ENCODE measurements around the gene DLGAP1.
"Not testable (repeated sequence)": the region's sequence is repeated elsewhere in the genome, so short reads cannot be mapped to it uniquely, and the experiment has no call there.

The DLGAP1 gene

DNA sequence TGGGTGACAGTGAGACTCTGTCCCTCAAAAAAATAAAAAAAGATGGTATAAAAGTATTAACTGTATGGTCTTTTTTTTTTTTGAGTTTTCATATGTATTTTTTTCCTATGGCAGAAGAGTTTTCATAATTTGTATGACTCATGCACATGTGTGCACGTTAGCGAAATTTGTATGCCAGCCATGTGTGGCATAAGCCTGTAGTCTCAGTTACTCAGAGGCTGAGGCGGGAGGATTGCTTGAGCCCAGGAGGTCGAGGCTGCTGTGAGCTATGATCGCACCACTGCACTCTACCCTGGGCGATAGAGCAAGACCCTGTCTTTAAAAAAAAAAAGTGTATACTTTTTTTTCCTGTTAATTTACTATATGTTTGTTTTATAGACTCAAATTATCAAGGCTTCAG, 844.3 kb downstream of the DLGAP1 start:
- DNase-seq, result no peak

DNA sequence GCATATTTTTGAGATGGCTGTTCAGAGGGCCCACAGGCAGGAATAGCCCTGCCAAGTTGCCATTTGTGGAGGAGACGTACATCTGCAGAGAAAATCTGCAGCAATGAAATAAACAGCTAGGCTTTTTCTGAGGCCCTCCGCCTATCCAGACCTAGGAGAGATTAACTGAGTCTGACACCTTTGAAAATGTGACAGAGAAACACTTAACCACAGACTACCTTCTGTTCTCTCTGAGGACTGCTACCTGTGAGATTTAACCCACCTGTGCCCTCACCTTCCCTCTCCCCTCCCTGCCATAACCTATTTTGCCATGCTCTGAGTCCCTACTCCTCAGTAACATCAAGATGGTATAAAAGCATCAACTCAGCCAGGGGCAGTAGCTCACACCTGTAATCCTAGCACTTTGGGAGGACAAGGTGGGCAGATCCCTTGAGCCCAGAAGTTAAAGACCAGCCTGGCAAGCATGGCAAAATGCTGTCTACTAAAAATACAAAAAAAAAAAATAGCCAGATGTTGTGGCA, 844.9 kb downstream of the DLGAP1 start:
- DNase-seq, result no peak

DNA sequence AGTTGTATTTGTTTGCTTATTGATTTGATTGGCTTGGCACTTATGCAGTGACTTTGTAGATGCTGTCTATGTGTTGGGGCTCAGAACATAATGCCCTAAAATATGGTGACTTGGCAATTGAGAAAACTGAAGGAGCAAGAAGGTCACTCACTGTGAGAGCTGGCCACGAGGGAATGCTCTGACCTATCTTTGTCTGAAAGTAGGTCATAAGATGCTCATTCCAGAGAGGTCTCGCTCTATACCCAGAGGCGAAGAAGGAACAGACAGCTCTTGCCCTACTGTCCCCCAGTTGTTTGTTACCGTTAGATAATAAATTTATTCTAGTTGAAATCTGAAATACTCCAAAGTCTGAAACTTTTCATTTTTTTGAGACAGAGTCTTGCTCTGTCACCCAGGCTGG, 846.6 kb downstream of the DLGAP1 start:
- no peak for DNase-seq

DNA sequence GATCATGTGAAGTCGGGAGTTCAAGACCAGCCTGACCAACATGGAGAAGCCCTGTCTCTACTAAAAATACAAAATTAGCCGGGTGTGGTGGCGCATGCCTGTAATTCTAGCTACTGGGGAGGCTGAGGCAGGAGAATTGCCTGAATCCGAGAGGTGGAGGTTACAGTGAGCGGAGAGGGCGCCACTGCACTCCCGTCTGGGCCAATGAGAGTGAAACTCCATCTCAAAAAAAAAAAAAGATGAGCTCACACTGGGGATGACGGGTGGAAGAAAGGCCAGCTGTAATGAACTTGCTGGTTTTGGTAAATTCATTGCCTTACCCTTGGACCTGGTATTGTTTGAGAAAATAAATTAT, 847.0 kb downstream of the DLGAP1 start:
- not testable (repeated sequence) for DNase-seq

DNA sequence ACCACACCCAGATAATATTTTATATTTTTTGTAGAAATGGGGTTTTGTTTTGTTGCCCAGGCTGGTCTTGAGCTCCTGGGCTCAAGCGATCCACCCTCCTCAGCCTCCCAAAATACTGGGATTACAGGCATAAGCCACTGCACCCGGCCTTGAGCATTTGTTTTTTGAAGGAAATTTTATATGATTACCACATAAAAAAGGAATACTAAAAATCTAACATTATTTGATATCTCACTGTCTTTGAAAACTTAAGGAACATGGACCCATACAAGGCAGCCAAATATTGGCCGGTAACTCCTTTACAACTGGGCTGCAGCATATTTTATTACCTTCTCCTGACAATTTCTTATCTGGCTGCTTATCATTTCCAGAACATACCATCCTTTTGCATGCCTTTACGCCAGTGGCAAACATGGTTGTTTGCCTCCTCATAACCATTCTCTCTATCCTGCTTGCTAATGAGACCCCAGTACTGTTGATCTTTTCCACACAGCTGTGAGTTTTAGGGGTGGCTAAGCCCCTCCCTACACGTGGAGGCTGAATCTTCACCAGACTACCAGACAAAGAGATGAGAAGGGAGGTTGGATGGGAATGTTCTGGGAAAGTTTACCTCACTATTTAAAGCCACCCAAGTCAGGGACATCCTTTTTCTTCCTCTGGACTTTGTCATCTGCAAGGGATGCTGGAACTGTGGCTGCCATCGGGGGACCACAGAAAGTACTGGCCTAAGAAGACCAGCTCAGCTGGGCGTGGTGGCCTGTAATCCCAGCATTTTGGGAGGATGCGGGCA, 847.6 kb downstream of the DLGAP1 start:
- DNase-seq, result no peak

DNA sequence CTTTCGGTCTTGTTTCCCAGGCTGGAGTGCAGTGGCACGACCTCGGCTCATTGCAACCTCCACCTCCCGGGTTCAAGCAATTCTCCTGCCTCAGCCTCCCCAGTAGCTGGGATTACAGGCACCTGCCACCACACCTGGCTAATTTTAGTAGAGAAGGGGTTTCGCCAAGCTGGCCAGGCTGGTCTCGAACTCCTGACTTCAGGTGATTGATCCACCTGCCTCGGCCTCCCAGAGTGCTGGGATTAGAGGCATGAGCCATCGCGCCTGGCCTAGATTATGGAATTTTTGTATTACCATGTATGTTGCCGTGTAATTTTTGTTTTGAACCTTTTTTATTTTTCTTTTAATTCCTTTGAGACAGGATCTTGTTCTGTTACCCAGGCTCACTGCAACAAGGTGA, 848.2 kb downstream of the DLGAP1 start:
- DNase-seq, result not testable (repeated sequence)

DNA sequence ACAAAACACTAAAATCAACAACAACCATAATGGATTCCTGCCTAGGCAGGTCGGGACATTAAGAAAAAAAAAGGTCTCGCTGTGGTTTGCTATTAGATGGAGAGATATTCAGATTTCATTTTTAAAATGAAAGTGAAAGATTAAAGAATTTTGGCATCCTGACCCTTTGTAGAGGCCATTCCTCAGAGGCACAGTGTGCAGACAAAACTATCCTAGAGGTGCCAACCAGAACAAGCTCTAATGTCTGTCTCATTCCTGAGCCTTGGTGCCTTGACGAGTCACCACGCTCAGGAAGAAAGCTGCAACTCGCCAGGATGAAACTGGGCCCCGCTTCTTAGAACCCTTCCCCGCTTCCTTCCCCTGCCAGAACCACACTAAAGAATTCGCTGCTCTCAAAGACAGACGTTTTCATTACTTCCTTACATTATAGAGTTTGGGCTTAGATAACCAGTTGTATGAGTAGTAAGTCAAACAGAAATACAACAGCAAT, 849.1 kb downstream of the DLGAP1 start:
- peak; percentile 40 for DNase-seq

DNA sequence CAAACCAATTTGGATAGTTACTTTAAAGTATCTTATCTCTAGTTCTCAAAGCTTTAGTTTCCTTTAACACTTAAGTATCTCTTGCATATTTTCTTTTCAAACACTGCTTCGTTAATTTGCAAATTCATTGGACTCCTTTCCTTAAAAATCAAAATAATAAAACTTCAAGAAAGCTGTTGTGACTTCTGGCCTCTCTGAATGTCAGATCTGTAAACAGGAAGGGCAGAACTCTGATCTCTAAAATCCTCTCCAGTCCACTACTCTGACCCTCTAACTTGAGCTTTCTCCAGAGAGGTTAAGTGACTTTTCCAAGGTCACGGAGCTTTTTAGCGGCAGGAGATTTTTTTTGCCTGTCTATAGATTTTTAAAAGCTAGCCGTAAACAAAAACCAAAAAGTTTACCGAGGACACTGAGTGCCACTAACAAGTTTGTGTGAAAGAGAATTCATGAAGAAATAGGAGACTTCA, 849.6 kb downstream of the DLGAP1 start:
- DNase-seq, result no peak

DNA sequence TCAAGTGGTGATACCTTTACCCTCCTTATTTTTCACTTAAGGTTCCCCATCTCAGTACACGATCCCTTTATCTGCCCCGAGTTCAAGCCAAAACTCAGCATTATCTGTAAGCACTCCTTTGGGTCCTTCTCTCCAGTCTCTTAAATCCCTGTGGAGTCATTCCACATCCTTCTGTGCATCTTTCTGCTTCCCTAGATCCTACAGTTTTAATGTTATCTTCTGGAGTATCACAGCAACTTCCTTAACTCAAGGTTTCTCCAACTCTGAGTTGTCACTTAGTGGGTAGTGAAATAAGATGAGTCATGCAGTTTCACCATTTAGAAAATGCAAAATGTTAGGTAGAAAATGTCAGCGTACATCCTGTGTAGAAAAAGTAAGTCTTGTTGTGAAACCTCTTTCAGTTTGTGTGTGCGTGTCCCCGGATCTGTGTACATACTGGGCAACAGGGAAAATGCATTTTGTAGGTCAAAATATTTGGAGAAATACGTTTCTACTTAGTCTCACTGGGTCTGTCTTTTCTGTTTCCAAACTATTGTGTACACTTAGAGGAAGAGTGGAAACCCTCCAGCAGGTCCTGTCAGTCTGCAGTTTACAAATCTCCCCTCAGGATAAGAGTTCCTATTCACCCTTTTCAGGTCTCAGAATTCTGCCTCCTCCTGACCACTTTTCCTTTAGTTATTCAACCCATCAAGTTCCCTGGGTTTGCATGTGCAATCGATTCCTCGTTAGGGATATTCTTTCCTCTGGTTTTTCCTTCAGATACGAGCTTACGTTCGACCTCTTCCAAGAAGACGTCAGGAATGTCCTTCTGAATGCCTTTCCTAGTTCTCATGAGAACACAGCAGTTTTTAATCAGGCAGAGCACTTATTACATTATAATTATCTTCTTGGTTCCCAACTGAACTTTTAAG, 850.4 kb downstream of the DLGAP1 start:
- peak; percentile 50 for DNase-seq

DNA sequence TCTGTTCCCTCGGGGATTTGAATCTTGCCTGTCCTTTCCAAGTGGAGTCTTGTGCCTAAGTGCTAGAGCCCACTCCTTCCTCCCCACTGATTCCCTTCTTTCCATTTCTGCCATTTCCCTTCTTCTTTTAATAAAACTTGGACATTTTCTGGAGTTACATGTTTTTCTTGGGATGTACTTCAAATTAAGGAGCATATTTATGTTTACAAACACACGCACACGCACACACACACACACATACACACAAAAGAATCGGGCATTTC, 850.9 kb downstream of the DLGAP1 start:
- DNase-seq, result no peak

DNA sequence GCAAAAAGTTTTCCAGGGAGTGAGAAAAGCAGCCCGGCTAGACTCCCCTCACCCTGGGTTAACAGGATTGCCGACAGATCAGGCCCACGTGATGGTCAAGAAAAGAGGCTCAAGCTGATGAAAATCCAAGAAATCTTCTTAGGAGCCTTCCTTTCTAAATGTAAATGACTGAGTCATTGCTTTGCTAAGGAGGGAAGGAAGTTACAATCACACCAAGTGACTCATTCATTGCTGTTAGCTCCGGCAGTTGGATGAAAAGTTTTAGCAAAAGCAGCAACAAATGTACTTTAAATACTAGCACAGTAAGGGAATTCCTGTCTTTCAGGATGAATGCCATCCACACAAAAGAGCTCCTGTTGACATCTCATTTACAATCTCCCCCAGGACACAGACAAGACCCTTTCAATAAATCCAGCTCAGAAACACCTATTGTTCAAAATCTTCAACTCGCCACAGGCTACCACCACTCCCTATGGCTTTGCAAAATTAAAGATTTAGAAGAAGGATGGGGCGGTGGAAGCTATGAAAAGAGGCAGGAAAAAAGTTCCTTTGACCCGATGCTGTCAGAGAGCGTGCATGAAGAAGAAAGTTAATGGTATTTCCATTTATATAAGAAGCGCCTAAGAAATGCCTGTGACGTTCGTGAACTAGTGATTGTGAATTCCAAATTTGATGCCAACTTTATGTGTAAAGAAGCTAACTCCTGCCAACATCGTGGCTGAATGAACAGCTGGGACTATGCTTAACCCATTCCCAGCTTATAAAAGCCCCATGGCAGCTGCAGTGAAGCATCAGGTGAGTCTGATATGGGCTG, 851.5 kb downstream of the DLGAP1 start:
- DNase-seq, result no peak

DNA sequence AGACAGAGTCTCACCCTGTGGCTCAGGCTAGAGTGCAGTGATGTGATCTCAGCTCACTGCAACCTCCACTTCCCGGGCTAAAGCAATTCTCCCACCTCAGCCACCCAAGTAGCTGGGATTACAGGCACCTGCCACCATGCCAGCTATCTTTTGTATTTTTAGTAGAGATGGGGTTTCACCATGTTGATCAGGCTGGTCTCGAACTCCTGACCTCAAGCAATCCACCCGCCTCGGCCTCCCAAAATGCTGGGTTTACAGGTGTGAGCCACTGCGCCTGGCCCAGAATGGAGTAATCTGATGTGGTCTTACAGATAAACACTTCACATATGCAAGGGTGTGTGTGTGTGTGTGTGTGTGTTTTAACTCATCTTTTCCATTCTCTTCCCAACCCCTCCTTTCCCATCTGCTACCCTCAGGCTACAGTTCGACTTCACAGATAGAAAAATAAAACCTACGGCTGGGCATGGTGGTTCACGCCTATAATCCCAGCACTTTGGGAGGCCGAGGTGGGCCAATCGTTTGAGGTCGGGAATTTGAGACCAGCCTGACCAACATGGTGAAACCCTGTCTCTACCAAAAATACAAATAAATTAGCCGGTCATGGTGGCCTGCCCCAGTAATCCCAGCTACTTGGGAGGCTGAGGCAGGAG, 853.9 kb downstream of the DLGAP1 start:
- not testable (repeated sequence) for DNase-seq

DNA sequence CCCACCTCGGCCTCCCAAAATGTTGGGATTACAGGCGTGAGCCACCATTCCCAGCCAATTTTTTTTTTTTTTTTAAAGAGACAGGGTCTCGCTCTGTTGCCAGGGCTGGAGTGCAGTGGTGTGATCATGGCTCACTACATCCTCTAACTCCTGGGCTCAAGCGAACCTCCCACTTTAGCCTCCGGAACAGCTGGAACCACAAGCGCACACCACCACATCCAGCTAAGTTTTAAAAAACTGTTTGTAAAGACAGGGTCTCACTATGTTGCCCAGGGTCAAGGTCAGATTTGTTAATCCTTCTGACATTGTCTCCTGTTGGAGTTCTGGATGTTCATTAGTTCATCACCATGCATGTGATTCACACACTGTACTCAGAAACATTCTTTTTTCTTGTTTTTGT, 855.2 kb downstream of the DLGAP1 start:
- DNase-seq, result no peak

DNA sequence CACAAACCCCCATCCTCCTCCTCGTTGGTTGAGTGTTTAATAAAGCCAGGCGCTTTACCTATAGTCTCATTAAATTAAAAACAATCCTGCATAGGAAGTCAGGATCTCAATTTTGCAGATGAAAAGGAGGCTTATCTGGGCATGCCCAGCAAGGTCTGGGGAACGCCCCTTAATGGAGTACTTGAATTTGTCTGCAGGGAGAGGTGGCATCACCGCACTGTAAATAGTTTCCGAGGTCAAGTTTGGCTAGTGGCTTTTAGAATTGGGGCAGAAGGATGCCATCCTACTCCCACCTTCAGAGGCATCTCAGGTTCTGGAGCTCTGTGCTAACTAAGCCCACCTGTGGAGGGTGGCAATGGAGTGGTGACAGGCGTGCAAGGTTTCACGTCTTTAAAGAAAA, 855.9 kb downstream of the DLGAP1 start:
- DNase-seq, result no peak

DNA sequence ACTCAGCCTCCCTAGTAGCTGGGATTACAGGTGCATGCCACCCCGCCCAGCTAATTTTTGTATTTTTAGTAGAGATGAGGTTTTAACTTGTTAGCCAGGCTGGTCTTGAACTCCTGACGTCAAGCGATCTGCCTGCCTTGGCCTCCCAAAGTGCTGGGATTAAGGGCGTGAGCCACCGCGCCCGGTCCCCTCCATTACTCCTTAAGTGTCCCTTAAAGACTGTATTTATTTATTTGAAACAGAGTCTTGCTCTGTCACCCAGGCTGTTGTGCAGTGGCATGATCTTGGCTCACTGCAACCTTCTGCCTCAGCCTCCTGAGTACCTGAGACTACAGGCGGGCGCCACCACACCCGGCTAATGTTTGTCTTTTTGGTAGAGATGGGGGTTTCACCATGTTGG, 856.5 kb downstream of the DLGAP1 start:
- DNase-seq, result no peak

DNA sequence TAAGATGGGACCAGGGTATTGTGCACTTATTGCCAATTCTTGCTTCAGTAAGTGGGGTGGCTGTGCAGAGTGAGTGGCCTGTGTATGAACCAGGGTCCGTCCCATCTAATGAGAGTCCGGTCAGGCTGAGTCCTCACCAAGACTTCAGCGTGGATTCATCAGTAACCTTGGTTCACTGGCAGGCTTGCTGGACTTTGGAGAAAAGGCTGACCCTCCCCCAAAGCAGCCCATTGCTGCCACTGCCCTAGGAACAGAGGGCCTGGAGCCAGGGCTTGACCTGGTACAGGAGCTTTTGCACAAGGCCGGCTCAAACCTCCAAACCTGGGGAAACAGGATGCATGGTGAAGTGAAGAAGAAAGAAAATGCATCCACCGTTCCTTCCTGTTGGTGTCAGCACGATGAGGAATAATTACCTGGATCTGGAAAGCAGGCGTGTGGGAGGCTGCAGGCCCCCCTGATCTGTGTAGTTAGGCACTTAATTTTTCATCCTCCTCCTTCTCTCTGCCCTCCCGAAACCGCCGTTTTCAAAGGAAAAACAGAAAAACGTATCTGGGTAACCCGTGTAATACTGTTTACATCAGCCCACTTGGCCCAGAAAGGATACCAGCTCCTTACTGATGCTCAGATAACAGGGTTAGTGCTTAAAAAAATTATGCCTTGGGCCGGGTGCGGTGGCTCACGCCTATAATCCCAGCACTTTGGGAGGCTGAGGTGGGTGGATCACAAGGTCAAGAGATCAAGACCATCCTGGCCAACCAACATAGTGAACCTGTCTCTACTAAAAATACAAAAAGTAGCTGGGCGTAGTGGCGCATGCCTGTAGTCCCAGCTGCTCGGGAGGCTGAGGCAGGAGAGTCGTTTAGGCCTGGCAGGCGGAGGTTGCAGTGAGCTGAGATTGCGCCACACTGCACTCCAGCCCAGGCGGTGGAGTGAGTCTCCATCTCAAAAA, 857.4 kb downstream of the DLGAP1 start:
- no peak for DNase-seq

DNA sequence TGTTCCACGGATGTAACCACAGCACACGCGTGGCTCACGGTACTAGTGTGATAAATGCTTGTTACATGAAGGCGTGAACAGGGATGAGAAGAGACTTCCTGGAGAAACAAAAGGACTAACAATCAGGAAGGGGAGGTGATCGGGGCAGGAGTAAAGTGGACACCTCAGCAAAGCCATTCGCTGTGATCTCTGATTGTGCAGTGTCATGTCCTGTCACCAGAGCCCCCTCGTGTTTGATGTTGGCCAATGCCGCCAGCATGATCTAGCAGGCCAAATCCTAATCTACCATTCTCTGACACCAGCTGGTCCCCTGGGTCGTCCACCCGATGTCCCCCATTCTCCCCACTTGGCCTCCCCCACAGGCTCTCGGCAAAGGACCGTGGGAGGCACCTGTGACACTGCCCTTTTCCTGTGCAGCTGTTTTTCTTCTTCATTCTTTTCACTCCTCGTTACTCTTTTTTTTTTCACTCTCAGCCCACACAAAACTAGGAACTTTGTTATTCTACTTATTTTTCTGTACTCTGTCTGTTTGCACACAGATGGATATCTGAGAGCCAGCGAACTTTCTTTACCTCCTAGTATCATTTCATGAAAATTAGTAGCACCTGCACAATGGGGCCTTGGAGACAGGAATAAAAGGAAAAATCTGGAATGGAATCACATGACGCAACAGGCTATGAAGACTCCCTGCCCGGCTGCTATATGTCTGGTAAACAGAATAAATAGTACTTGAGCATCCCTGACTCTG, 858.3 kb downstream of the DLGAP1 start:
- peak; percentile 65 for DNase-seq

DNA sequence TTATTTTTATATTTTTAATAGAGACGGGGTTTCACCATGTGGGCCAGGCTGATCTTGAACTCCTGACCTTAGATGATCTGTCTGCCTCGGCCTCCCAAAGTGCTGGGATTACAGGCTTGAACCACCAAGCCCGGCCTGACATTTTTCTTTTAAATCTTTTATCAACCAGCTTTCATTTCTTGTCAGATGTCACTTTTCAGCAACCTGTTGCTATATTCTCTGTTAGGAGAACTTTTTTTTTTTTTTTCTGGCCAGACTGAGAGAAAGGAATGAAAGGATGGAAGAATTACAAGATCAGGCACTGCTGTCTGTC, 858.8 kb downstream of the DLGAP1 start:
- DNase-seq, result no peak

DNA sequence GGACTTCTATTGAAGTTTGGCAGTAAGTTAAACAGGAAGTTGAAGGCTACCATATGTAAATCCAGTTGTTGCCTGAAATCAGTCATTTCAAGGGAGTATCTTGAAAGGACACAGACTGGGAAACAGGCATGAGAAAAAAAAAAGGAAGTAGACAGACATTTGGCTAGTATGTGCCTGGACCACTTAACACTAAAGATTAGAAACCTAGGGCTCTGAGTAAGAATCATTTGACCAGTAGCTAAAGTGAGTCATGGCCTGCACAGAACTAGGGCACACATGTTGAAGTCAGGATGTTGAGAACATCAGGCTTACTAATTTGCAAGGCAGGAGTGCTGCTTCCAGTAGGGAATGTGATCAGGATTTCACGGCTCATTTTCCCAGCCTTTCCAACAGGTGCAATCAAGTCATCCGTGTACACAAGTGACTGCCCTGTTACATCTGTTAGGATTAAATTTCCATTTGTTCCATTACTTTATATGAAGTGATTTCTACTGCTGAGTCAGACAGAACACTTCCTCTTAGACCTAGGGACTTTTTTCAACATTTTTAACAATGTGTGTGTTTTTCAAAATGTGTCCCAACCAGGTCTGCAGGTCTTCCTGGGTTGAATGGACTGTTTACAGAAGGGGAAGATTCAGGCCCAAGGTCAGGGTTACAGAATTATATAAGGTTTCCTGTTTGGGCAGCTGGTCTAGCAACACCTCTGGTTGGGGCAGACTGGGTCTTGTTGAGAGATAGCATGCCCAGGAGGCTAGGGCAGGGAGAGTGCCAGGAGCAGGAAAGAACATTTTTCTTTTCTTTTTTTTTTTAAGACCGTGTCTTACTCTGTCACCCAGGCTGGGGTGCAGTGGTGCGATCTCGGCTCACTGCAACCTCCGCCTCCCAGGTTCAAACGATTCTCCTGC, 859.5 kb downstream of the DLGAP1 start:
- peak; percentile 39 for DNase-seq
